GM19467 (cell line): ENCODE results near the gene CDCA3.

Experiments used
- ATAC-seq: cut with Tn5 transposase; IDR thresholded peaks from one replicate; pipeline ENCODE4 v1.9.1; 2021; ENCODE audit warnings: mild to moderate bottlenecking, moderate library complexity; ENCODE audit not compliant: unreplicated experiment

CDCA3 gene

DNA sequence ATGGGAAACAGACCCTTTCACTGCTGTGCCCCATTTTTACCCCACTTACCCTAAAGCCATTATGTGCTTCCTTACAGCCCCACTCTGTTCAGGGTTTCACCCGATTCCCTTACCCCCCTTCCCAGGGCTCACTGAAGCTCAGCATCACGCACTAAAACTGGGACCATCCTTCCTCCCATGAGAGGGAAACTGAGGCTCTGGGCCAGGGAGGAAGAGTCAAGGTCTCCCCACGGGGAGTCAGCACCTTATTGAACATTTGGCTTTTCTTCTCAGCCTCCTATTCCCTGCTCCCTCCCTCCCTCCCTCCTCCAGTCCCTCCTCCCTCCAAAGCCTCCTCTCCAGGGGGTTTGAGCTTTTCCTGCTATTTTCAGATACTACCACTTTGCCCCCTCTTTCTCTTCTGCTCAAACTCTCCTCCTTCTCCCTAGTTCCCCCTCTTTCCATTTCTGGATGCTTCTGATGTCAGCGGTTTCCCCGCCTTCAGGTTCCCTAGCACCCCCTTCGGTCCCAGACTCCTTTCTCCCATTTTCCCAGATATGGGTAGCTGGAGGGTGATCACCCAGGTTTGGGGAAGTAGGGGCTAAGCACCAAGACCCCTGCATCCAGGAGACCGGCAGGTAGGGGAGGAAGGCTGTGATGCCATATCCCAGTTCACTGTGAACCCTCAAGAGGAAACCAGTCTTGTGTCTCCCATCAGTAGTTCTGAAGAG, 28.5 kb downstream of the CDCA3 start:
- no peak for ATAC-seq

DNA sequence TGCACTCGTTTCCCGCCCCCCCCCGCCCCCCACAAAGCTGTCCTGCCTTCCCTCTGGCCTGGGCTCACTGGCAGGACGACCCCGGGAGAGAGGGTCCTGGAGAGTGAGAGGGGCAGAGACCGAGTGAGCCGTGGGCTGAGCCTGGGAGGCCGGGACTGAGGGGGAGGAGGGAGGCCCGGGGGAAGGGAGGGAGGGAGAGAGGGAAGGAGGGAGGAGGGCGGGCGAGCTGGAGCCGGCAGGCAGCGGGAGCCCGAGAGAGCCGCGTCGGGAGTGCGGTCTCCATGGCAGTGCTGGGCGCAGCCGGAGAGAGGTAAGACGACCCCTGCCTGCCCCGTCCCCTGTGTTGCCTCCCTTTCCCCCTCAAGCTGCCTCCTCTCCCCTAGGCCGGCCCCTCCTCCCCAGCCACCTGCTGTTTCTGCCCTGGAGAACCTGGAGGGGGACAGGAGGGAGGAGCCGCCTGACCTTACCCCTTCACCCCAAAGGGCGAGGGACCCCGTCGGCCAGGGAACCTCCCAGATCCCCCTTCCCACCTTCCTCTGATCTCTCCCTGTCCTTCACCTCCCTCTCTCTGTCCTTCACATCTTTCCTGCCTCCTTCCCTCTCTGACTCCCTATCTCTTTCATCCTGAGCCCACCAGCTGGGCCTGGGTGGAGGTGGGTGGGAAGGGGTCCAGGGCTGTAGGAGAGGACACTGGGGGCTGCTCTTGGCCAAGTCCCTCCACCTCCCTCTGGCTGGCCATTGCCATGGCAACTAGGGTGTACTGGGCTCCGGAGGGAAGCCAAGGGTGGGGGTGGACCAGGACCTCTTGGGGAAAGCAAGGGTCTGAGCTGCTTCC, 29.3 kb downstream of the CDCA3 start, which contains the start of gene GPR162:
TSS of gene GPR162 (plus strand) at position 231 of the 835 bp plus-strand sequence. CDS start 2,078 bp downstream, outside the sequence.
- ATAC-seq, result no peak

DNA sequence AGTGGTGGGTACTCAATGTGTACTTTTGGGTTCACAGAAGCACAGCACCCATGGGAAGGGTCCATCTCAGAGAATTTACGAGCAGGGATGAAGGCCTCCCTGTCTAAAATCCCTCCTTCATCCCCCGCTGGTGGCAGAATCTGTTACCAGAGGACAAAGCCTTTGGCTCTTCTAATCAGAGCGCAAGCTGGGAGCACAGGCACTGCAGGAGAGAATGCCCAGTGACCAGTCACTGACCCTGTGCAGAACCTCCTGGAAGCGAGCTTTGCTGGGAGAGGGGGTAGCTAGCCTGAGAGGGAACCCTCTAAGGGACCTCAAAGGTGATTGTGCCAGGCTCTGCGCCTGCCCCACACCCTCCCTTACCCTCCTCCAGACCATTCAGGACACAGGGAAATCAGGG, 30.9 kb downstream of the CDCA3 start:
- no peak for ATAC-seq

DNA sequence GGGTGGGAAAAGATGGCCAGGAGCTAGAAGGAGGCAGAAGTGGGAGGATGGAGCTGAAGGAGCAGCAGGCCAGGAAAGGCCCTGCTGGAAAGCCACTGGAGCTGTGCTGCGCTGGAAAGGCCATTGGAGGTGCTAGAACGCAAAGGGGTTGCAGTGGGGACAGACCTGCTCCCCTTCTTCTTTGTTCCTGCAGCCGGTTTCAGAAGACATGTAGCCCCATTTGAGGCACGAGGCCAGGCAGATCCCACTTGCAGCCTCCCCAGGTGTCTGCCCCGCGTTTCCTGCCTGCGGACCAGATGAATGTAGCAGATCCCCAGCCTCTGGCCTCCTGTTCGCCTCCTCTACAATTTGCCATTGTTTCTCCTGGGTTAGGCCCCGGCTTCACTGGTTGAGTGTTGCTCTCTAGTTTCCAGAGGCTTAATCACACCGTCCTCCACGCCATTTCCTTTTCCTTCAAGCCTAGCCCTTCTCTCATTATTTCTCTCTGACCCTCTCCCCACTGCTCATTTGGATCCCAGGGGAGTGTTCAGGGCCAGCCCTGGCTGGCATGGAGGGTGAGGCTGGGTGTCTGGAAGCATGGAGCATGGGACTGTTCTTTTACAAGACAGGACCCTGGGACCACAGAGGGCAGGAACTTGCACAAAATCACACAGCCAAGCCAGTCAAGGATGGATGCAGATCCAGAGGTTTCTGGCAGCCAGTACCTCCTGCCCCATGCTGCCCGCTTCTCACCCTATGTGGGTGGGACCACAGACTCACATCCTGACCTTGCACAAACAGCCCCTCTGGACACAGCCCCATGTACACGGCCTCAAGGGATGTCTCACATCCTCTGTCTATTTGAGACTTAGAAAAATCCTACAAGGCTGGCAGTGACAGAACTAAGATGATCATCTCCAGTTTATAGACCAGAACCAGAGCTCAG, 31.7 kb downstream of the CDCA3 start:
- ATAC-seq, result no peak

DNA sequence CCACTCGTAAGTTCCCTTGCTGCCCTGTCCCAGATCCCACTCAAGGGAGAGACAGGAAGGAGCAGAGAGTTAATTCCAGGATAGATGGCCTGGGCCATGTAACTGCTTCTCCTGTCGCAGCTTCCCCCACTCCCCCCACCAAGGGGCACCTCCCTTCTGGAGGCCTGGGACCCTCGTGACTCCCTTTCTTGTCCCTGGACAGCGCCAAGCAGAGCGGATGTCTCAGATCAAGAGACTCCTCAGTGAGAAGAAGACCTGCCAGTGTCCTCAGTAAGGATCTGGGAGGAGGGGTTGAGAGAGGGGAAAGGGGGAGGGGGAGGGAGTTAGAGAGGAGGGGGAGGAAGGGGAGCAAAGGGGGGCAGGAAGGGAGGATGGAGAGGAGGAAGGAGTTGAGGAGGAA, 32.4 kb downstream of the CDCA3 start:
- no peak for ATAC-seq

DNA sequence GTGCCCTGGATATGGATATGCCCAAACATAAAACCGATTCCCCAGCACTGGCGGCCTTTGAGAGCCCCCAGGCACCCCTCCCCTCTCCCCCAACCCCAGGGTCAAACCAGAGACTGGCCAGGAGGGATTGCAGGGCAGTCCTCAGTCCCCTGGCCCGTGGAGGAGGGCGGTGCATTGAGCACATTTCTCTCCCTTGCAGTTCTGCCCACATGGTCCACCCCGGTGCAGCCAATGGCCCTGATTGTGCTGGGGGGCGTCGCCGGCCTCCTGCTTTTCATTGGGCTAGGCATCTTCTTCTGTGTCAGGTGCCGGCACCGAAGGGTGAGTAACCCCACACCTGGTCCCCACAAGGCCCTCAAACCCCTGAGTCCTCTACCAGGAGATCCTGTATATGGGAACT, 32.9 kb downstream of the CDCA3 start:
- no peak for ATAC-seq

DNA sequence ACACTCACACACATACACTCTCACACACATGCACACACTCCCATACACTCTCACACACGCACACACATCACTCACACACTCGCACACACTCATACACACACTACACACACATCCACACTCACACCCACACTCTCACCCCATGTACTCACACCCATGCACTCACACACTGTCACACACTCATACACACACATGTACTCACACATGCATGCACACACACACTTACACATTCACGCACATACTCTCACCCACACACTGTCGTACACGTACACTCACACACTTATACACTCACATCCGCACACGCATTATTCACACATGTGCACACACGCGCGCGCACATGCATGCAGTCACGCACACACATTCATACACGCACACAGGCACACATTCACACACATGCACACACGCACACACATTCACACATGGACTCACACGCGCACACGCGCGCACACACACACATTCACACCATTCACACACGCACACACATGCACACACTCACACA, 33.4 kb downstream of the CDCA3 start:
- ATAC-seq, result no peak

DNA sequence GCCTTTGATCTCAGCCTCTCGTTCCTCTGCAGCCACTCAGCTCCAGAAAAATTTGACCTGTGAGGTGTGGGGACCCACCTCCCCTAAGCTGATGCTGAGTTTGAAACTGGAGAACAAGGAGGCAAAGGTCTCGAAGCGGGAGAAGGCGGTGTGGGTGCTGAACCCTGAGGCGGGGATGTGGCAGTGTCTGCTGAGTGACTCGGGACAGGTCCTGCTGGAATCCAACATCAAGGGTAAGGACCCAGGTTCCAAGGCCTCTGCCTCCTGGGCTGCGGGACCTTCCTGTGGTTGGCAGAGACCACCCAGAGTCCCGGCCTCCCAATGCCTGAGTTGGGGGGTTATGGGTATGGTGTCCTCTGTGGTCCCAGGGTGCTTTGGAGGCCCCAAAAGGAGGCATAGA, 34.0 kb downstream of the CDCA3 start:
- ATAC-seq, result no peak

DNA sequence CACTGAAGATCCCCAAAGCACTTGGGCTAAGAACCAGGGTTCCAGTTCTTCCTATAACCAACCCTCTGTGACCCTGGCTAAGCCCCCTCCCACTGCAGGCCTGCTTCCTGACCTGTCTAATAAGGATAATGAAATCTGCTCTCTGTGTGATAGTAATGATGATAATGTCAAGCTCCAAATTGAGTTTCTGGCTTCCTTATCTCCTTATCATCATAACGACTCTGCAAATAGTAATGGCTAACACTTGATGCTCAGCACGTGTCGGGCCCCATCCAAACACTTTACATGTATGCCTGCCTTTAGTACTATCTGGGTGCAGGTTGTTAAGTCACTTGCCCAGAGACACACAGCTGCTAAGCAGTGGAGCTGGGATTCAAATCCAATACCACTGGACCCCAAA, 34.5 kb downstream of the CDCA3 start:
- no peak for ATAC-seq

DNA sequence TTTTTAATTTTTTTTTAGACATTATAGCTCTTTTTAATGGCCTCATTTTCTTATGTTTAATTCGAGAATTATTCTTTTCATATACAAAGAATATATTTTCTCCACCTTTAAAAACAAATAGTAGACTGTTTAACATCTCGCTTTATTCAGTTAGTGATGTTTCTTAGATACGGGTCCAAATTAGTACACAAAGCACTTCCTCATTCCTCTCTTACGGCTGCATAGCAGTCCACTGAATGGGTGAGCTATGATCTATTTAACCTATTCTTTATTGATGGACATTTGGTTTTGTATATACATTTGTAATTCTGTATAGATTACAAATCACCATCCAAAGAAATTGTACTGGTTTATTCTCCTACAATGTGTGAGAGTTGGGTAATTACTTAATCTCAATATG, 37.7 kb downstream of the CDCA3 start:
- no peak for ATAC-seq

DNA sequence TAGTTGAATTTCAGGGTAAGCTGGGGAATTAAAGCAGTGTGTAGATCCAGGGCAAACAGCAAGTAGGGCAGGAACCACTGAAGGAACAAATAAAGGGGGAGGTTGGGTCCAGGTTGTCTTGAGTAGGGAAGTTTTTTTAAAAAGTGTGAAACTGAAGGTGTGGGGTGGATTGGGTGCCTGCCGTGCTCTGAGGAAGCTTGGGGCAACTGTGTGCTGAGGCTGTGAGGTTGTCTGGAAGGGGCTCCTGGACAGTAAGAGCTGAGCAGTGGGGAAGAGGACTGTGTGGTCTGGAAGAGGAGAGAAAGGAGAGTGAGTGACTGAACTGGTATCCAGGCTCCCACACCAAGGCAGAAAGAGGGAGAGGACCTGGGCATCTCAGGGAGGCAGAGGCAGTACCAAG, 40.3 kb downstream of the CDCA3 start:
- ATAC-seq, result no peak

DNA sequence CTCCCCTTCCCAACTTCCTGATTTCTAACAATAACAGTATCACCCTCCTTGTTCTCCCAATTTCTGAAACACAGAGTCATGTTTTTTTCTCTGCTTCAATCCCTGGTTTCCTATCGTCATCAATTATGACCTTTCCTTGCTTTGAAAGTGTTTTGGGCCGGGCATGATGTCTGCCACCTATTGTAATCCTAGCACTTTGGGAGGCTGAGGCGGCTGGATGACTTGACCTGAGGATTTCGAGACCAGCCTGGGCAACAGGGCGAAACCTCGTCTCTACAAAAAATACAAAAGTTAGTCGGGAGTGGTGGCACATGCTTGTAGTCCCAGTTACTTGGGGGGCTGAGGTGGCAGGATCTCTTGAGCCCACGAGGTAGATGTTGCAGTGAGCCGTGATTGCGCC, 42.0 kb downstream of the CDCA3 start:
- ATAC-seq, result no peak

DNA sequence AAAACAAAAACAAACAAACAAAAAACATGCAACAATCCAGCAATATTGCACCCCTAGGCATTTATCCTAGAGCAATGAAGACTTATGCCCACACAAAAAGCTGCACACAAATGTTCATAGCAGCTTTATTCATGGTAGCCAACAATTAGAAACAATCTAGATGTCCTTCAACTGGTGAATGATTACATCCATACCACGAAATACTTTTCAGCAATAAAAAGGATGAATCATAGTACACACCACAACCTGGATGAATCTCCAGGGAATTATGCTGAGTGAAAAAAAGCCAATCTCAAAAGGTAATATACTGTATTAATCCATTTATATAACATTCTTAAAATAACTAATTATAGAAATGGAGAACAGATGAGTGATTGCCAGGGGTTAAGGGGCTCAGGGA, 43.9 kb downstream of the CDCA3 start:
- no peak for ATAC-seq

DNA sequence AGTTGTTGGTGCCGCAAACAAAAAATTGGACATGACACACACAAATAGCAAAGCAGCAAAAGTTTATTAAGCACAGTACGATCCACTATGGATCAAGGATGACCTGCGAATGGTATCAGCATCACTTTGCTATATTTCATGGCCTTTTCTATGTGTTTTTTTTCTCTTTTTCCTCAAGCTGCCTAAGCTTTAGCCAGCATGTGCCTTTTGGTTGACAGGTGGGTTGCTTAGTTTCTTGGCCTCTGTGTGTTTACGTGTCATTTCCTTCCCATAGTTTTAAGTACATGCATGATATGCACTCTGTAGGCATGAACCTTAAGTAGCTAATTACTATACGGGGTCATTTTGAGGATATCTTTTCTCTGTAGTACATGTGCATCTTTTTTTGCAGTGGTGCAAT, 51.9 kb downstream of the CDCA3 start:
- no peak for ATAC-seq
